GM19397 (cell line): ENCODE results near the gene ARPIN.
"Not testable (repeated sequence)": the region's sequence is repeated elsewhere in the genome, so short reads cannot be mapped to it uniquely, and the experiment has no call there.

Source experiments
- ATAC-seq: cut with Tn5 transposase; IDR thresholded peaks from one replicate; pipeline ENCODE4 v1.9.1; 2021; ENCODE audit warnings: mild to moderate bottlenecking, moderate library complexity; ENCODE audit not compliant: unreplicated experiment

The ARPIN gene

GRCh38 chr15:89912674-89913396, at the start of gene ARPIN:
TSS of gene ARPIN (minus strand) at chr15:89912952. CDS start at chr15:89912835, 117 bp downstream.
- ATAC-seq, result no peak

- no peak for ATAC-seq
These were observed 45.5 kb upstream of the ARPIN start for GRCh38 chr15:89958107-89958805.

- not testable (repeated sequence) for ATAC-seq
These were observed 42.8 kb upstream of the ARPIN start for GRCh38 chr15:89955449-89955998.

- ATAC-seq, result no peak
These were observed 41.8 kb upstream of the ARPIN start for GRCh38 chr15:89954541-89954940.

- no peak for ATAC-seq
These were observed 36.0 kb upstream of the ARPIN start for GRCh38 chr15:89948796-89949195.

- no peak for ATAC-seq
These were observed 34.6 kb upstream of the ARPIN start for GRCh38 chr15:89947385-89947784.

- ATAC-seq, result no peak
These were observed 34.0 kb upstream of the ARPIN start for GRCh38 chr15:89946681-89947299.

- ATAC-seq, result not testable (repeated sequence)
These were observed 31.0 kb upstream of the ARPIN start for GRCh38 chr15:89943721-89944120.

GRCh38 chr15:89939910-89940309, 27.2 kb upstream of the ARPIN start:
- no peak for ATAC-seq

- ATAC-seq, result not testable (repeated sequence)
These were observed 26.6 kb upstream of the ARPIN start for GRCh38 chr15:89939377-89939776.

- ATAC-seq, result no peak
These were observed 24.9 kb upstream of the ARPIN start for GRCh38 chr15:89937365-89938350.

- ATAC-seq, result no peak
These were observed 24.1 kb upstream of the ARPIN start for GRCh38 chr15:89936786-89937265.

GRCh38 chr15:89936051-89936785, 23.5 kb upstream of the ARPIN start:
- ATAC-seq, result no peak

GRCh38 chr15:89932880-89933279, 20.1 kb upstream of the ARPIN start:
- ATAC-seq, result no peak

- no peak for ATAC-seq
These were observed 15.7 kb upstream of the ARPIN start for GRCh38 chr15:89928421-89928820.

GRCh38 chr15:89926158-89926557, 13.4 kb upstream of the ARPIN start:
- ATAC-seq, result no peak

- ATAC-seq, result no peak
These were observed 4.8 kb upstream of the ARPIN start for GRCh38 chr15:89917442-89918101.

- ATAC-seq, result no peak
These were observed 3.9 kb upstream of the ARPIN start for GRCh38 chr15:89916660-89917059.

- ATAC-seq, result no peak
These were observed 543 bp downstream of the ARPIN start for GRCh38 chr15:89912145-89912673.
